H9 (cell line): ENCODE data around the gene SMYD5. TPM values are rescaled to one million over a fixed set of nuclear protein-coding genes. Genes with fewer than 3 reads are reported as not detected.

ENCODE experiments used
- DNase-seq: peaks from one replicate; pipeline ENCODE4 v3.0.0-alpha.2; 2017
- H2AFZ ChIP-seq: one replicate; pipeline ENCODE4 v1.6.1; 2013; ENCODE audit warnings: mild to moderate bottlenecking, low read length, control low read depth, moderate library complexity
- H2AK5ac ChIP-seq: 2 replicates; pipeline ENCODE4 v1.6.1; 2013; ENCODE audit warnings: low read length, control low read depth, mixed read lengths; ENCODE audit not compliant: insufficient read length
- H2BK120ac ChIP-seq: one replicate; pipeline ENCODE4 v1.6.1; 2013; ENCODE audit warnings: low read depth, mild to moderate bottlenecking, low read length, control low read depth, inconsistent platforms; ENCODE audit not compliant: poor library complexity, severe bottlenecking
- H2BK12ac ChIP-seq: 2 replicates; pipeline ENCODE4 v1.6.1; 2013; ENCODE audit warnings: low read length, control low read depth, mixed read lengths, low read depth; ENCODE audit not compliant: insufficient read length
- H2BK15ac ChIP-seq: 2 replicates; pipeline ENCODE4 v1.6.1; 2013; ENCODE audit warnings: low read depth, low read length, control low read depth
- H2BK20ac ChIP-seq: one replicate; pipeline ENCODE4 v1.6.1; 2013; ENCODE audit warnings: low read depth, mild to moderate bottlenecking, low read length, control low read depth, inconsistent platforms; ENCODE audit not compliant: poor library complexity, severe bottlenecking
- H2BK5ac ChIP-seq: 2 replicates; pipeline ENCODE4 v1.6.1; 2013; ENCODE audit warnings: low read length, control low read depth, mixed read lengths; ENCODE audit not compliant: insufficient read length
- H3K14ac ChIP-seq: 2 replicates; pipeline ENCODE4 v1.6.1; 2013; ENCODE audit warnings: low read length, control low read depth; ENCODE audit not compliant: insufficient read depth
- H3K18ac ChIP-seq: 2 replicates; pipeline ENCODE4 v1.6.1; 2013; ENCODE audit warnings: low read depth, mild to moderate bottlenecking, mixed read lengths, low read length, control low read depth; ENCODE audit not compliant: insufficient read length
- H3K23ac ChIP-seq: 2 replicates; pipeline ENCODE4 v1.6.1; 2013; ENCODE audit warnings: low read length, control low read depth, mixed read lengths, low read depth; ENCODE audit not compliant: insufficient read length
- H3K23me2 ChIP-seq: 2 replicates; pipeline ENCODE4 v1.6.1; 2013; ENCODE audit warnings: low read depth, mild to moderate bottlenecking, mixed read lengths, low read length, control low read depth; ENCODE audit not compliant: insufficient read length, poor library complexity, severe bottlenecking
- H3K27ac ChIP-seq: 2 replicates; pipeline ENCODE4 v1.5.1; 2013; ENCODE audit warnings: low read length, control low read depth, mixed read lengths, low read depth; ENCODE audit not compliant: insufficient read length
- H3K27me3 ChIP-seq: 2 replicates; pipeline ENCODE4 v1.6.1; 2013; ENCODE audit warnings: low read length, control low read depth, inconsistent platforms; ENCODE audit not compliant: insufficient read depth
- H3K4ac ChIP-seq: 2 replicates; pipeline ENCODE4 v1.6.1; 2013; ENCODE audit warnings: low read depth, mild to moderate bottlenecking, control low read depth, inconsistent platforms, low read length, moderate library complexity
- H3K4me1 ChIP-seq: 2 replicates; pipeline ENCODE4 v1.6.1; 2013; ENCODE audit warnings: low read length, control low read depth, inconsistent platforms; ENCODE audit not compliant: insufficient read depth
- H3K4me2 ChIP-seq: 2 replicates; pipeline ENCODE4 v1.6.1; 2013; ENCODE audit warnings: low read length, control low read depth, mixed read lengths; ENCODE audit not compliant: insufficient read length, insufficient read depth
- H3K56ac ChIP-seq: 2 replicates; pipeline ENCODE4 v1.6.1; 2013; ENCODE audit warnings: low read depth, mild to moderate bottlenecking, mixed read lengths, low read length, control low read depth; ENCODE audit not compliant: insufficient read length
- H3K79me1 ChIP-seq: 2 replicates; pipeline ENCODE4 v1.6.1; 2013; ENCODE audit warnings: low read depth, mild to moderate bottlenecking, moderate library complexity, low read length, control low read depth, inconsistent platforms; ENCODE audit not compliant: insufficient read depth, poor library complexity, severe bottlenecking
- H3K79me2 ChIP-seq: 2 replicates; pipeline ENCODE4 v1.6.1; 2013; ENCODE audit warnings: low read length, control low read depth, inconsistent platforms; ENCODE audit not compliant: insufficient read depth
- H3K9ac ChIP-seq: 2 replicates; pipeline ENCODE4 v1.6.1; 2013; ENCODE audit warnings: low read length, control low read depth, mixed read lengths; ENCODE audit not compliant: insufficient read length; ENCODE audit errors: extremely low read depth
- H3K9me3 ChIP-seq: one replicate; pipeline ENCODE4 v1.6.1; 2013; ENCODE audit warnings: low read depth, low read length, inconsistent platforms; ENCODE audit not compliant: control insufficient read depth
- H3T11ph ChIP-seq: one replicate; pipeline ENCODE4 v1.6.1; 2013; ENCODE audit warnings: mild to moderate bottlenecking, low read length, control low read depth, inconsistent platforms
- H4K20me1 ChIP-seq: one replicate; pipeline ENCODE4 v1.6.1; 2013; ENCODE audit not compliant: control insufficient read depth, insufficient read length, insufficient read depth
- H4K5ac ChIP-seq: 2 replicates; pipeline ENCODE4 v1.6.1; 2013; ENCODE audit warnings: low read depth, mild to moderate bottlenecking, mixed read lengths, low read length, control low read depth; ENCODE audit not compliant: insufficient read length
- H4K8ac ChIP-seq: replicated peaks from 2 replicates; pipeline ENCODE4 v1.6.1; 2013; ENCODE audit warnings: low read length, control low read depth, mixed read lengths, low read depth; ENCODE audit not compliant: insufficient read length
- H4K91ac ChIP-seq: 2 replicates; pipeline ENCODE4 v1.6.1; 2013; ENCODE audit warnings: low read depth, mild to moderate bottlenecking, moderate library complexity, mixed read lengths, low read length, control low read depth; ENCODE audit not compliant: insufficient read length
- H3K27ac Mint-ChIP-seq, 3 experiments: 2 replicates in 2 of 3; 3 replicates in 1 of 3; pipeline ENCODE4 v1.8.0; 2020 to 2021; ENCODE audit warnings: mixed read lengths in 3 of 3, mild to moderate bottlenecking in 1 of 3, moderate library complexity in 1 of 3
- H3K27me3 Mint-ChIP-seq: 2 replicates; pipeline ENCODE4 v1.8.0; 2021; ENCODE audit warnings: low read depth, mild to moderate bottlenecking, moderate library complexity, mixed read lengths
- H3K36me3 Mint-ChIP-seq, 3 experiments: 2 replicates in 2 of 3; 3 replicates in 1 of 3; pipeline ENCODE4 v1.8.0; 2020 to 2021; ENCODE audit warnings: low read depth in 3 of 3, mixed read lengths in 3 of 3; ENCODE audit not compliant: insufficient read depth in 1 of 3
- H3K4me1 Mint-ChIP-seq, 2 experiments: 2 replicates each; pipeline ENCODE4 v1.8.0; 2020; ENCODE audit warnings: mixed read lengths in 2 of 2
- H3K4me3 Mint-ChIP-seq, 2 experiments: 2 replicates in 1 of 2; 3 replicates in 1 of 2; pipeline ENCODE4 v1.8.0; 2020 to 2021; ENCODE audit warnings: mild to moderate bottlenecking in 2 of 2, mixed read lengths in 2 of 2, moderate library complexity in 1 of 2
- H3K9me3 Mint-ChIP-seq, 2 experiments: 2 replicates in 1 of 2; 3 replicates in 1 of 2; pipeline ENCODE4 v1.8.0; 2020; ENCODE audit warnings: mild to moderate bottlenecking in 2 of 2, mixed read lengths in 2 of 2, moderate library complexity in 1 of 2
- CTCF ChIP-seq: fragments of 200-600 bp; sonication (generic); conservative IDR thresholded peaks from 3 replicates; pipeline ENCODE4 v1.8.0; 2021; ENCODE audit warnings: antibody characterized with exemption, mild to moderate bottlenecking
- WGBS: extraction: QIAGEN DNeasy Blood & Tissue Kit; methylation state at CpG from one replicate; pipeline ENCODE4 v1.1.7; 2013; ENCODE audit warnings: missing lambda C conversion rate, low lambda C conversion rate, mixed read lengths; ENCODE audit not compliant: insufficient read length; ENCODE audit errors: extremely low coverage; 5-methylcytosine and 5-hydroxymethylcytosine counted together
- total RNA-seq: library from RNA; stranded (reverse); gene quantifications from 2 replicates; pipeline ENCODE4 v1.2.1, GENCODE V29; 2021

SMYD5 gene
- total RNA-seq, 1 experiment from 2014 or later = 45.2 TPM

GRCh38 chr2:73252238-73253027 is 38.4 kb downstream of the SMYD5 start:
- no peak overlapping the region for H2AK5ac ChIP-seq
- no peak overlapping the region for H3K56ac ChIP-seq
- no CpG with 5 or more reads among the region's 17 CpGs for WGBS
- Mint-ChIP-seq H3K4me3 (no peak overlapping the region), H3K4me1 (peaks cover 10 to 16% of the 10 kb centered on the region in 2 experiments), H3K36me3 (peaks cover 41 to 75% (median 56%) of the 10 kb centered on the region in 3 experiments), H3K9me3 (no peaks in the 10 kb centered on the region; a peak in 1 of 5 replicates), H3K27me3 (no peaks in the 10 kb centered on the region), H3K27ac (no peak overlapping the region)
- H3K4me1 ChIP-seq = no peaks in the 10 kb centered on the region
- H3K14ac ChIP-seq = no peak overlapping the region
- H4K8ac ChIP-seq = no peak overlapping the region
- no peak overlapping the region for H3K9ac ChIP-seq
- H3K4ac ChIP-seq = no peak overlapping the region
- H2BK120ac ChIP-seq = no peak overlapping the region
- H3K79me2 ChIP-seq = no peaks in the 10 kb centered on the region
- H2BK15ac ChIP-seq = no peak overlapping the region
- TF ChIP-seq CTCF = no peak
- H4K20me1 ChIP-seq = no peaks in the 10 kb centered on the region
- H3K4me2 ChIP-seq = no peak overlapping the region
- no peaks in the 10 kb centered on the region for H3K79me1 ChIP-seq
- H2BK20ac ChIP-seq = no peak overlapping the region
- no peak overlapping the region for H2BK12ac ChIP-seq
- no peaks in the 10 kb centered on the region for H3K23me2 ChIP-seq
- no peak overlapping the region for H3K27ac ChIP-seq
- H4K91ac ChIP-seq = no peak overlapping the region
- no peak overlapping the region for H3T11ph ChIP-seq
- H4K5ac ChIP-seq = no peak overlapping the region
- H2BK5ac ChIP-seq = no peak overlapping the region
- DNase-seq = no peak
- no peaks in the 10 kb centered on the region for H3K27me3 ChIP-seq
- no peak overlapping the region for H2AFZ ChIP-seq
- H3K9me3 ChIP-seq = no peaks in the 10 kb centered on the region
- H3K23ac ChIP-seq = no peak overlapping the region
- no peak overlapping the region for H3K18ac ChIP-seq
